ENCODE results near the gene AZU1. TPM values are rescaled to one million over a fixed set of nuclear protein-coding genes. Genes with fewer than 3 reads are reported as not detected.

Gene AZU1
- total RNA-seq, 4 donors from 2014 or later: 0.40 TPM; not detected in 3

- Histone ChIP-seq H3K4me1 (peaks cover 0 to 42% (median 6%) of the 10 kb centered on the region in 3 donors), H3K4me3 (no peak overlapping the region), H3K36me3 (peaks cover 0 to 86% of the 10 kb centered on the region in 2 donors), H3K27me3 (no peaks in the 10 kb centered on the region), H3K9me3 (no peaks in the 10 kb centered on the region), H3K27ac (peak overlapping the region in 3 of 4 donors; percentile 48 to 84 (median 70))
- no CpG with 5 or more reads among the region's 33 CpGs for WGBS, 2 donors (ENCODE audit: low coverage in 1 of 2)
- ATAC-seq: no peak
- no peak for TF ChIP-seq POLR2AphosphoS5 (IDR thresholded peaks at IDR 0.05)
- TF ChIP-seq CTCF (IDR thresholded peaks at IDR 0.05): no peak
- TF ChIP-seq POLR2A (IDR thresholded peaks at IDR 0.05): no peak
- TF ChIP-seq EP300 (IDR thresholded peaks at IDR 0.05): no peak
Observed at GRCh38 chr19:871446-872265, 44.0 kb downstream of the AZU1 start.

- ATAC-seq: no peak
- no peak for TF ChIP-seq CTCF (IDR thresholded peaks at IDR 0.05)
- TF ChIP-seq EP300 (IDR thresholded peaks at IDR 0.05): no peak
- TF ChIP-seq POLR2AphosphoS5 (IDR thresholded peaks at IDR 0.05): no peak
- no peak for TF ChIP-seq POLR2A (IDR thresholded peaks at IDR 0.05)
- Histone ChIP-seq H3K9me3 (no peaks in the 10 kb centered on the region), H3K36me3 (peaks cover 0 to 91% of the 10 kb centered on the region in 2 donors), H3K27me3 (no peaks in the 10 kb centered on the region), H3K4me3 (no peak overlapping the region), H3K4me1 (peaks cover 0 to 42% (median 6%) of the 10 kb centered on the region in 3 donors), H3K27ac (peak overlapping the region in 3 of 4 donors; percentile 48 to 70 (median 56))
- 40% methylated on average over 1 of the region's 27 CpGs; no CpG with 5 or more reads in 1 of the 2 donors for WGBS, 2 donors (ENCODE audit: low coverage in 1 of 2)
Observed at GRCh38 chr19:872266-872951, 44.8 kb downstream of the AZU1 start.

DNA sequence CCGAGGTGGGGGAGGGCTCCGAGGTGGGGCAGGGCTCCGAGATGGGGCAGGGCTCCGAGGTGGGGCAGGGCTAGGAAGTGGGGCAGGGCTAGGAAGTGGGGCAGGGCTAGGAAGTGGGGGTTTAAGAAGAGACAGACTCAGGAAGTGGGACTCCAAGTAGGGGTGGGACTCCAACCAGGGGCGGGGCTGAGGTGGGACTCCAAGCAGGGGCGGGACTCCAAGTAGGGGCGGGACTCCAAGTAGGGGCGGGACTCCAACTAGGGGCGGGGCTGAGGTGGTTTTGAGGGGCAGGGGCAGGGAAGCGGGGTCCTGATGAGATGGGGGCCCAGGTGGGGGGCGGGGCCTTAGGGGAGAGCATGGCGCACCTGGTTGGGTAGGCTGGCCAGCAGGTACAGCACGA is 45.4 kb downstream of the AZU1 start:
- Histone ChIP-seq H3K9me3 (no peaks in the 10 kb centered on the region), H3K27me3 (no peaks in the 10 kb centered on the region), H3K36me3 (peaks cover 0 to 87% of the 10 kb centered on the region in 2 donors), H3K4me1 (peaks cover 0 to 40% (median 6%) of the 10 kb centered on the region in 3 donors), H3K4me3 (no peak overlapping the region), H3K27ac (no peak overlapping the region)
- WGBS, 2 donors (ENCODE audit: low coverage in 1 of 2): 80% methylated on average over 2 of the region's 13 CpGs; no CpG with 5 or more reads in 1 of the 2 donors
- no peak for TF ChIP-seq EP300 (IDR thresholded peaks at IDR 0.05)
- no peak for TF ChIP-seq POLR2A (IDR thresholded peaks at IDR 0.05)
- no peak for TF ChIP-seq CTCF (IDR thresholded peaks at IDR 0.05)
- no peak for TF ChIP-seq POLR2AphosphoS5 (IDR thresholded peaks at IDR 0.05)
- ATAC-seq: no peak

DNA sequence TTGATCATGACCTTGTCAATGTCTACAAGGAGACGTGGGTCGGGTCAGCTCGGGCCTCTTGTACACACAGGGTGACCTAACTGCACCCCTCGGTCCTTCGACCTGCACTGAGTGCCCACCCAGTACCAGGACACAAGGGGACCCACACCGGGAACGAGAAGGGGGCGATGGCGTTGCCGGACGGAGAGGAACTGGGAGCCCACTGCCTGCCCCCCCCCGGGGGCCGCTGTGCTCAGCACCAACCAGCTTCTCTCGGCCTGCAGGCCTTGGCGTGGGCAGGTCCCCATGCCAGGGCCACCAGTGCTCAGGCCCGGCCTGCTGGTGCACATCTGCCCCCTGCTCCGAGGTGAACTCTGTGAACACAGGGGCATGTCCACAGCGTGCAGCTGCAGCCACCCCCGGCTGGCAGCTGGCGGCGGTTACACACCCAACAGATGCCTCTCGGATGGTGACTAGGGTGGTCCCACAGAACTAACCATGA is 46.0 kb downstream of the AZU1 start:
- Histone ChIP-seq H3K4me1 (peaks cover 0 to 35% (median 6%) of the 10 kb centered on the region in 3 donors), H3K9me3 (no peaks in the 10 kb centered on the region), H3K27ac (no peak overlapping the region), H3K36me3 (peaks cover 0 to 87% of the 10 kb centered on the region in 2 donors), H3K27me3 (no peaks in the 10 kb centered on the region), H3K4me3 (no peak overlapping the region)
- no peak for TF ChIP-seq POLR2AphosphoS5 (IDR thresholded peaks at IDR 0.05)
- no peak for ATAC-seq
- 80% methylated on average over 1 of the region's 22 CpGs; no CpG with 5 or more reads in 1 of the 2 donors for WGBS, 2 donors (ENCODE audit: low coverage in 1 of 2)

- ATAC-seq: no peak
- Histone ChIP-seq H3K36me3 (peaks cover 0 to 88% of the 10 kb centered on the region in 2 donors), H3K9me3 (no peaks in the 10 kb centered on the region), H3K27me3 (no peaks in the 10 kb centered on the region), H3K27ac (no peak overlapping the region), H3K4me1 (peaks cover 0 to 17% (median 4%) of the 10 kb centered on the region in 3 donors), H3K4me3 (no peak overlapping the region)
- TF ChIP-seq POLR2AphosphoS5 (IDR thresholded peaks at IDR 0.05): no peak
- TF ChIP-seq CTCF (IDR thresholded peaks at IDR 0.05): no peak
- no peak for TF ChIP-seq EP300 (IDR thresholded peaks at IDR 0.05)
- no peak for TF ChIP-seq POLR2A (IDR thresholded peaks at IDR 0.05)
- WGBS, 2 donors (ENCODE audit: low coverage in 1 of 2): 72 to 92% methylated on average over 12 to 19 of the region's 28 CpGs
Observed at GRCh38 chr19:875265-875879, 47.7 kb downstream of the AZU1 start.

All from gastroesophageal sphincter (tissue), 4 donors.